ENCODE results near the gene KDM4C.
"Not testable (repeated sequence)": the region's sequence is repeated elsewhere in the genome, so short reads cannot be mapped to it uniquely, and the experiment has no call there.

The KDM4C gene

GRCh38 chr9:6986141-6986815, 228.5 kb downstream of the KDM4C start:
- no peak for DNase-seq

GRCh38 chr9:6987381-6987780, 229.6 kb downstream of the KDM4C start:
- DNase-seq, result no peak

GRCh38 chr9:6991418-6991817, 233.6 kb downstream of the KDM4C start:
- DNase-seq, result no peak

GRCh38 chr9:6996061-6996854, 238.5 kb downstream of the KDM4C start:
- DNase-seq, result no peak

- DNase-seq, result no peak
Observed at GRCh38 chr9:6997330-6997729, 239.6 kb downstream of the KDM4C start.

- no peak for DNase-seq
Observed at GRCh38 chr9:6999794-7000193, 242.0 kb downstream of the KDM4C start.

- no peak for DNase-seq
Observed at GRCh38 chr9:7001571-7001970, 243.8 kb downstream of the KDM4C start.

- no peak for DNase-seq
Observed at GRCh38 chr9:7003861-7004260, 246.1 kb downstream of the KDM4C start.

- DNase-seq, result no peak
Observed at GRCh38 chr9:7006417-7006816, 248.6 kb downstream of the KDM4C start.

- no peak for DNase-seq
Observed at GRCh38 chr9:7008411-7008810, 250.6 kb downstream of the KDM4C start.

GRCh38 chr9:7009065-7009464, 251.3 kb downstream of the KDM4C start:
- DNase-seq, result no peak

GRCh38 chr9:7011395-7012067, 253.8 kb downstream of the KDM4C start:
- no peak for DNase-seq

GRCh38 chr9:7027996-7028395, 270.2 kb downstream of the KDM4C start:
- DNase-seq, result no peak

- no peak for DNase-seq
Observed at GRCh38 chr9:7028591-7028990, 270.8 kb downstream of the KDM4C start.

GRCh38 chr9:7030943-7031342, 273.2 kb downstream of the KDM4C start:
- not testable (repeated sequence) for DNase-seq

- DNase-seq, result no peak
Observed at GRCh38 chr9:7033076-7034045, 275.6 kb downstream of the KDM4C start.

- DNase-seq, result no peak
Observed at GRCh38 chr9:7037176-7037575, 279.4 kb downstream of the KDM4C start.

- DNase-seq, result no peak
Observed at GRCh38 chr9:7042124-7042523, 284.4 kb downstream of the KDM4C start.

- DNase-seq, result no peak
Observed at GRCh38 chr9:7045361-7045760, 287.6 kb downstream of the KDM4C start.

GRCh38 chr9:7051711-7052110, 293.9 kb downstream of the KDM4C start:
- DNase-seq, result no peak

- DNase-seq, result no peak
Observed at GRCh38 chr9:7053903-7054302, 296.1 kb downstream of the KDM4C start.

- DNase-seq, result no peak
Observed at GRCh38 chr9:7055171-7055903, 297.6 kb downstream of the KDM4C start.

Measured in activated CD4-positive, alpha-beta T cell treated with anti-CD3 and anti-CD28 coated beads, Interleukin-2, amount 50 U/mL, for 1 hour (primary cell).